Activated T-cell treated with anti-CD3 and anti-CD28 coated beads, Interleukin-2, amount 50 U/mL, for 24 hours (primary cell): ENCODE measurements around the gene FOSB.

ENCODE experiments used
- DNase-seq: peaks from one replicate; pipeline ENCODE4 v3.0.0-alpha.2; 2020
- H3K27ac Mint-ChIP-seq: 2 replicates; pipeline ENCODE4 v1.8.0; 2020; ENCODE audit warnings: mild to moderate bottlenecking, mixed read lengths
- H3K27me3 Mint-ChIP-seq: 2 replicates; pipeline ENCODE4 v1.8.0; 2020; ENCODE audit warnings: mixed read lengths
- H3K36me3 Mint-ChIP-seq: 2 replicates; pipeline ENCODE4 v1.8.0; 2020; ENCODE audit warnings: low read depth, mixed read lengths
- H3K4me1 Mint-ChIP-seq: 2 replicates; pipeline ENCODE4 v1.8.0; 2020; ENCODE audit warnings: low read depth, mixed read lengths
- H3K4me3 Mint-ChIP-seq: 2 replicates; pipeline ENCODE4 v1.8.0; 2020; ENCODE audit warnings: mild to moderate bottlenecking, moderate library complexity, mixed read lengths
- H3K9me3 Mint-ChIP-seq: 2 replicates; pipeline ENCODE4 v1.8.0; 2020; ENCODE audit warnings: mixed read lengths

FOSB gene

GRCh38 chr19:45448887-45449299 lies 18.9 kb upstream of the FOSB start:
- Mint-ChIP-seq H3K4me1 (peaks cover 53% of the 10 kb centered on the region), H3K36me3 (peaks cover 6% of the 10 kb centered on the region), H3K9me3 (no peaks in the 10 kb centered on the region), H3K27me3 (no peaks in the 10 kb centered on the region), H3K27ac (peak overlapping the region; percentile 81), H3K4me3 (peak overlapping the region; percentile 64)
- no peak for DNase-seq

- no peak for DNase-seq
- peaks cover 6% of the 10 kb centered on the region for H3K36me3 Mint-ChIP-seq
- no peaks in the 10 kb centered on the region for H3K27me3 Mint-ChIP-seq
- peak overlapping the region; percentile 95 for H3K4me3 Mint-ChIP-seq
- no peaks in the 10 kb centered on the region for H3K9me3 Mint-ChIP-seq
- H3K4me1 Mint-ChIP-seq: peaks cover 45% of the 10 kb centered on the region
- H3K27ac Mint-ChIP-seq: peak overlapping the region; percentile 98
Measured at GRCh38 chr19:45450012-45450333, 17.8 kb upstream of the FOSB start.

GRCh38 chr19:45451131-45451849 lies 16.5 kb upstream of the FOSB start:
- H3K9me3 Mint-ChIP-seq: no peaks in the 10 kb centered on the region
- peak; percentile 65 for DNase-seq
- H3K4me1 Mint-ChIP-seq: peaks cover 47% of the 10 kb centered on the region
- H3K27me3 Mint-ChIP-seq: no peaks in the 10 kb centered on the region
- H3K36me3 Mint-ChIP-seq: peaks cover 6% of the 10 kb centered on the region
- H3K4me3 Mint-ChIP-seq: peak overlapping the region; percentile 80
- H3K27ac Mint-ChIP-seq: peak overlapping the region; percentile 91

GRCh38 chr19:45451850-45452387 lies 15.9 kb upstream of the FOSB start:
- Mint-ChIP-seq H3K4me3 (peak overlapping the region; percentile 80), H3K27me3 (no peaks in the 10 kb centered on the region), H3K27ac (peak overlapping the region; percentile 91), H3K9me3 (no peaks in the 10 kb centered on the region), H3K4me1 (peaks cover 48% of the 10 kb centered on the region), H3K36me3 (peaks cover 6% of the 10 kb centered on the region)
- DNase-seq: no peak

- no peaks in the 10 kb centered on the region for H3K36me3 Mint-ChIP-seq
- H3K4me1 Mint-ChIP-seq: peaks cover 28% of the 10 kb centered on the region
- H3K27me3 Mint-ChIP-seq: no peaks in the 10 kb centered on the region
- peak overlapping the region; percentile 88 for H3K27ac Mint-ChIP-seq
- peak overlapping the region; percentile 24 for H3K4me3 Mint-ChIP-seq
- no peaks in the 10 kb centered on the region for H3K9me3 Mint-ChIP-seq
- DNase-seq: peak; percentile 67
Measured at GRCh38 chr19:45455707-45456499, 11.9 kb upstream of the FOSB start.

- H3K4me3 Mint-ChIP-seq: no peak overlapping the region
- H3K27me3 Mint-ChIP-seq: no peaks in the 10 kb centered on the region
- H3K9me3 Mint-ChIP-seq: no peaks in the 10 kb centered on the region
- H3K36me3 Mint-ChIP-seq: no peaks in the 10 kb centered on the region
- DNase-seq: no peak
- H3K27ac Mint-ChIP-seq: peak overlapping the region; percentile 88
- peaks cover 23% of the 10 kb centered on the region for H3K4me1 Mint-ChIP-seq
Measured at GRCh38 chr19:45456500-45456815, 11.3 kb upstream of the FOSB start.

- Mint-ChIP-seq H3K9me3 (no peaks in the 10 kb centered on the region), H3K36me3 (no peaks in the 10 kb centered on the region), H3K27me3 (no peaks in the 10 kb centered on the region), H3K4me1 (peaks cover 14% of the 10 kb centered on the region), H3K4me3 (no peak overlapping the region), H3K27ac (no peak overlapping the region)
- DNase-seq: no peak
Measured at GRCh38 chr19:45457776-45458175, 10.0 kb upstream of the FOSB start.

GRCh38 chr19:45460807-45461347 lies 6.9 kb upstream of the FOSB start:
- Mint-ChIP-seq H3K36me3 (no peaks in the 10 kb centered on the region), H3K27me3 (no peaks in the 10 kb centered on the region), H3K4me3 (no peak overlapping the region), H3K4me1 (peaks cover 7% of the 10 kb centered on the region), H3K9me3 (no peaks in the 10 kb centered on the region), H3K27ac (no peak overlapping the region)
- DNase-seq: no peak

GRCh38 chr19:45462174-45462573 lies 5.6 kb upstream of the FOSB start:
- Mint-ChIP-seq H3K4me3 (no peak overlapping the region), H3K4me1 (peaks cover 3% of the 10 kb centered on the region), H3K27ac (no peak overlapping the region), H3K27me3 (no peaks in the 10 kb centered on the region), H3K9me3 (no peaks in the 10 kb centered on the region), H3K36me3 (no peaks in the 10 kb centered on the region)
- no peak for DNase-seq

- Mint-ChIP-seq H3K27ac (no peak overlapping the region), H3K9me3 (no peaks in the 10 kb centered on the region), H3K36me3 (peaks cover 2% of the 10 kb centered on the region), H3K27me3 (no peaks in the 10 kb centered on the region), H3K4me3 (no peak overlapping the region), H3K4me1 (peaks cover 10% of the 10 kb centered on the region)
- no peak for DNase-seq
Measured at GRCh38 chr19:45463241-45463640, 4.6 kb upstream of the FOSB start.

GRCh38 chr19:45464274-45464673 lies 3.5 kb upstream of the FOSB start:
- peaks cover 14% of the 10 kb centered on the region for H3K4me1 Mint-ChIP-seq
- no peaks in the 10 kb centered on the region for H3K9me3 Mint-ChIP-seq
- H3K4me3 Mint-ChIP-seq: no peak overlapping the region
- no peak overlapping the region for H3K27ac Mint-ChIP-seq
- DNase-seq: no peak
- H3K27me3 Mint-ChIP-seq: no peaks in the 10 kb centered on the region
- peaks cover 6% of the 10 kb centered on the region for H3K36me3 Mint-ChIP-seq

GRCh38 chr19:45464852-45465441 lies 2.8 kb upstream of the FOSB start:
- no peaks in the 10 kb centered on the region for H3K9me3 Mint-ChIP-seq
- peaks cover 6% of the 10 kb centered on the region for H3K36me3 Mint-ChIP-seq
- H3K4me1 Mint-ChIP-seq: peaks cover 21% of the 10 kb centered on the region
- DNase-seq: no peak
- no peaks in the 10 kb centered on the region for H3K27me3 Mint-ChIP-seq
- no peak overlapping the region for H3K4me3 Mint-ChIP-seq
- H3K27ac Mint-ChIP-seq: no peak overlapping the region

- peak overlapping the region; percentile 86 for H3K4me3 Mint-ChIP-seq
- DNase-seq: no peak
- peaks cover 22% of the 10 kb centered on the region for H3K36me3 Mint-ChIP-seq
- no peaks in the 10 kb centered on the region for H3K9me3 Mint-ChIP-seq
- H3K4me1 Mint-ChIP-seq: peaks cover 40% of the 10 kb centered on the region
- H3K27me3 Mint-ChIP-seq: peaks cover 8% of the 10 kb centered on the region
- peak overlapping the region; percentile 94 for H3K27ac Mint-ChIP-seq
Measured at GRCh38 chr19:45467115-45467455, 711 bp upstream of the FOSB start.

GRCh38 chr19:45468159-45468651 lies 409 bp downstream of the FOSB start:
- H3K36me3 Mint-ChIP-seq: peaks cover 30% of the 10 kb centered on the region
- peak; percentile 66 for DNase-seq
- H3K4me1 Mint-ChIP-seq: peaks cover 47% of the 10 kb centered on the region
- H3K27me3 Mint-ChIP-seq: peaks cover 15% of the 10 kb centered on the region
- peak overlapping the region; percentile 86 for H3K4me3 Mint-ChIP-seq
- peak overlapping the region; percentile 94 for H3K27ac Mint-ChIP-seq
- no peaks in the 10 kb centered on the region for H3K9me3 Mint-ChIP-seq

GRCh38 chr19:45468803-45469131 lies 971 bp downstream of the FOSB start:
- no peak for DNase-seq
- Mint-ChIP-seq H3K4me3 (peak overlapping the region; percentile 86), H3K4me1 (peaks cover 50% of the 10 kb centered on the region), H3K9me3 (no peaks in the 10 kb centered on the region), H3K36me3 (peaks cover 33% of the 10 kb centered on the region), H3K27me3 (peaks cover 17% of the 10 kb centered on the region), H3K27ac (peak overlapping the region; percentile 94)
